M059J (cell line): ENCODE data around the gene GCC1. TPM values are rescaled to one million over a fixed set of nuclear protein-coding genes. Genes with fewer than 3 reads are reported as not detected.

Experiments used
- DNase-seq: peaks from one replicate; pipeline ENCODE4 v3.0.0-alpha.2; 2012; ENCODE audit warnings: low read depth
- total RNA-seq: library from RNA; depleted of rRNA; stranded (reverse); fragments of >200 nt; shearing (Covaris generic); gene quantifications from 2 replicates; pipeline ENCODE4 v1.2.3, GENCODE V29; 2014; rRNA removed

The GCC1 gene
- total RNA-seq, 1 experiment from 2014 or later: 19.6 TPM

DNA sequence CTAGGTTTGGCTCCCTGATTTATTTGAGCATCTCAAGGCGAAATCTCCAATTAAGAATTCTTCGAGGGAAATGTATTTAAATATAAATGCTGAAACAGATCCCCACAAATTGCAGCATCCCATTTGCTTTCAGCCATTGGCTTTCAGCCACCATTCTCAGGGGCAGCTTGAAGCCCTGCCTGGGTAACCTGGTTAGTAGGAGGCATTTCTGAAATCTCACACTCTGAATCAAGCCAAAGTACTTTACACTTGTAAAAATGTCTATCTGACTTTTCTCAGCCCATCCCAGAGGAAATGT is 49.1 kb downstream of the GCC1 start:
- no peak for DNase-seq

DNA sequence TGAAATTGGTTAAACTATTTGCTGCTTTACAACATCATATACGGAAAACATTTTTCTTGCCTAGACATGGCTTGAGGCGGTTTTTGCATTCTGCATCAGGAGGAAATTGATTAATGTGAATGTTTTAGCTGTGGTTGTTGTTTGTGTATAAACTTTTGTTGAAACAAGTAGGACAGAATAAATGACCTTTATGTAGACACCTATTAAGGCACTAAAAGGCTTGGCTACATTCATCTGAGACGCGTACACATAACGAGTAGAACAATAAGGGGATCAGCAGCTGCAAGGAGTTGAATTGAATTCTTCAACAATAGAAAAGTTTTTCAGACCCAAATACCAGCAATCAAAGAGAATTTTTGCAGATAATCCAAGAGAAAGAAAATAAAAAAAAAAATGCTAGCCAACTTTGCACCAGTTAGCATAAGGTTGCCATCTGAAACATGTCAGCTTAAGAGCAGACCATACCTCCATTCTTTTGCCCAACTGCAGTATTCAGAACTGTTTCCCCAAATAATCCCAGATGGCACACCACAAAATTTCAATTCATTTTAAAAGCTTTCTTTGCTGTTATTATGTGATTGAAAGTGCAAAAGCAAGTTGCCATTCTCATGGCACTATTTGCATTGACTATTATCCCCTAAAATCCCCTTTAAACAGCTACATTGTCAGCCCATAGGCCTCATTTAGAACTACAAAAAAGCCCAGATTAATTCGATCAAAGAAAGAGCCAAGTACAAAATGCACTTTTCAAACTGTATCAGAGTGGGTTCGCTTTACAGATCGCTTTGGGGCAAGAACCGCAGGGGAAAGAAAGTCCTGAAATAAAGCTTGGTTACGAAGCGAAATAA is 49.6 kb downstream of the GCC1 start:
- DNase-seq: no peak

DNA sequence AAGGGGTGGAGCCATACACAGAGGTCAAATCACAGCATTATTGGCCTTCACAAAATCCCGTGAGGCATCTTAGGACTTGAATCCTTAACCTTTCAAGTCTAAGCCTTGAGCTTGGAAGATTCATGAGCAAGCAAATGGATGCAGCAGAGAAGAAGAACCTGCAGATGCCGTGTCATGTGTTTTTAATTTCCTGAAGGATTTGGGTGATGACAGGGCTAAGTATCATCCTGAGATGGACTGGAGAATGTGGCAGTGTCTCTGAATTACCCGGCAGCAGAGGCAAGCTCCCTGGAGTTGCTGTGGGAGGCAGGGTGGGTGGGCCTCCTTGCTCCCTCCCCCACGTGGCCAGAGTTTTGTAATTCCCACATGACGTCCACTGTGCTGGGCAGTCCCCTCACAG is 50.8 kb downstream of the GCC1 start:
- DNase-seq: no peak

DNA sequence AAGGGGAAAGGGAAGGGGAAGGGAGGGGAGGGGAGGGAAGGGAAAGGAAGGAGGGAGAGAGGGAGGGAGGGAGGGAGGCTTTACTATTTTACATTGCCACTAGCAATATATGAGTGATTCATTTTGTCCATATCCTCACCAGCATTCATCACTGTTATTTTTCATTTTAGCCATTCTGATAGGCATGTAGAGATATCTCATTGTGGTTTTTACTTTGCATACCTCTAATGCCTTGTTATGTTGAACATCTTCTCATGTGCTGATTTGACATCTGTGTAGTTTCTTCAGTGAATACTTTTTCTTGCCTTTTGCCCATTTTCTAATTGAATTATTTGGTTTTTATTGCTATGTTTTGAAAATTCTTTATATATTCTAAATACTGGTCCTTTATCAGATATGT is 52.7 kb downstream of the GCC1 start:
- peak; percentile 3 for DNase-seq

DNA sequence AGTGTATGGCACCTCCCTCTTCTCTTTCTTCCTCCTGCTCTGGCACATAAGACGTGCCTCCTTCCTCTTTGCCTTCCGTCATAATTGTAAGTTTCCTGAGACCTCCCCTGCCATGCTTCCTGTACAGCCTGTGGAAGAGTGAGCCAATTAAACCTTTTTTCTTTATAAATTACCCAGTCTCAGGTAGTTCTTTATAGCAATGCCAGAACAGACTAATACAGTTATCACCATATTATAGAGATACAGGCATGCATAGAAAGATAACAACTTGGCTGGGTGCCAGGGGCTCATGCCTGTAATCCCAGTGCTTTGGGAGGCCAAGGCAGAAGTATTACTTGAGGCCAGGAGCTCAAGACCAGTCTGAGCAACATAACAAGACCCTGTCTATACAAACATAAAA is 53.2 kb downstream of the GCC1 start:
- DNase-seq: no peak

Other genes with a start within 250 kb of the GCC1 start
- 24.8 and 25.1 TPM in 2 replicates for gene ZNF800, start 192.9 kb downstream of the GCC1 start, total RNA-seq
- gene ARF5, start 2.8 kb upstream of the GCC1 start, total RNA-seq: 250 and 256 TPM in 2 replicates
- 1.8 and 2.9 TPM in 2 replicates for gene FSCN3, start 8.1 kb upstream of the GCC1 start, total RNA-seq
- gene PAX4, start 32.5 kb upstream of the GCC1 start, total RNA-seq: not detected in 2 replicates
- gene SND1, start 66.6 kb upstream of the GCC1 start, total RNA-seq: 111 and 171 TPM in 2 replicates